Measurements from ENCODE around the gene RAI1. TPM values are rescaled to one million over a fixed set of nuclear protein-coding genes. Genes with fewer than 3 reads are reported as not detected.

Gene RAI1
- total and polyA plus RNA-seq, 2 of the 8 experiments (the other 6 are each of a cell fraction or from before 2014, with no cell fraction given) = 0.39 to 1.2 TPM

GRCh38 chr17:17661134-17661533 is 20.1 kb upstream of the RAI1 start:
- Histone ChIP-seq H2BK120ac (replicated peaks; ENCODE audit: low read depth, low read length) (no peak overlapping the region), H2AK5ac (ENCODE audit: low read depth, low read length) (no peak overlapping the region), H2BK15ac (ENCODE audit: low read length) (no peak overlapping the region), H3K23me2 (ENCODE audit: low read depth, low read length) (no peaks in the 10 kb centered on the region), H2BK5ac (ENCODE audit: low read depth, low read length) (no peak overlapping the region), H3K79me2 (ENCODE audit: control insufficient read depth in 1 of 2, insufficient read depth in 2 of 2, low read length in 2 of 2) (no peaks in the 10 kb centered on the region), H3K79me1 (ENCODE audit: low read depth, low read length) (no peaks in the 10 kb centered on the region), H2BK12ac (ENCODE audit: low read depth, low read length) (0 out of 2 replicates have a peak overlapping the region, but pooled peaks have one; percentile 55), H3K4me3 (ENCODE audit: extremely low read depth in 1 of 4, insufficient read depth in 2 of 4, low read depth in 3 of 4, low read length in 4 of 4) (no peak overlapping the region), H4K20me1 (replicated peaks in 1 of 2; ENCODE audit: control insufficient read depth in 1 of 2, insufficient read depth in 2 of 2, low read length in 2 of 2) (no peaks in the 10 kb centered on the region), H2BK20ac (ENCODE audit: low read length) (no peak overlapping the region), H4K8ac (ENCODE audit: extremely low read depth, insufficient read depth, low read length) (no peak overlapping the region), H3K9ac (replicated peaks in 1 of 4; ENCODE audit: extremely low read depth in 1 of 4, low read depth in 3 of 4, low read length in 3 of 4) (no peak overlapping the region), H3K56ac (replicated peaks; ENCODE audit: insufficient read length, low read depth, low read length) (no peak overlapping the region), H3K36me3 (ENCODE audit: control insufficient read depth in 2 of 4, insufficient read depth in 4 of 4, low read length in 3 of 4) (no peaks in the 10 kb centered on the region), H4K5ac (ENCODE audit: insufficient read length, low read depth, low read length) (no peak overlapping the region), H4K91ac (replicated peaks; ENCODE audit: insufficient read length, low read length) (no peak overlapping the region), H3K14ac (ENCODE audit: insufficient read length) (no peak overlapping the region), H3K9me3 (ENCODE audit: insufficient read depth in 2 of 2, low read depth in 1 of 2, low read length in 1 of 2) (peaks cover 8 to 12% of the 10 kb centered on the region in 2 experiments; a peak in 3 of 4 replicates), H3K4ac (replicated peaks; ENCODE audit: insufficient read length, low read depth, low read length) (no peak overlapping the region), H2AFZ (ENCODE audit: low read length) (no peak overlapping the region), H3K27ac (ENCODE audit: low read depth, low read length) (no peak overlapping the region), H3K18ac (ENCODE audit: extremely low read depth, low read length) (no peak overlapping the region), H3K4me1 (replicated peaks in 1 of 4; ENCODE audit: control insufficient read depth in 3 of 4, insufficient read depth in 4 of 4, low read length in 3 of 4) (peaks cover 0 to 8% (median 6%) of the 10 kb centered on the region in 4 experiments; a peak in 6 of 7 replicates), H3K23ac (ENCODE audit: insufficient read length) (no peak overlapping the region), H3K27me3 (replicated peaks in 1 of 4; ENCODE audit: control insufficient read depth in 3 of 4, extremely low read depth in 1 of 4, insufficient read depth in 3 of 4, low read length in 3 of 4) (no peaks in the 10 kb centered on the region), H3K4me2 (ENCODE audit: insufficient read depth in 1 of 2, low read depth in 2 of 2, low read length in 2 of 2) (no peak overlapping the region)
- no peak for DNase-seq (ENCODE audit: low read depth in 1 of 2, low spot score in 2 of 2)
- FAIRE-seq = no peak
- ChIA-PET CTCF (ENCODE audit: partially characterized antibody) (interaction anchor here (0.6 to 2.2 kb wide), 23 partner anchors 8 to 490 kb away, joined by 3 to 15 read pairs (median 3); no protein-coding TSS in a partner anchor), POLR2A (ENCODE audit: partially characterized antibody) (interaction anchor here (1.2 to 1.3 kb wide), 2 partner anchors 53 to 78 kb away, joined by 3 to 4 read pairs; no protein-coding TSS in a partner anchor)
- WGBS, 2 experiments (ENCODE audit: extremely low coverage in 1 of 2, insufficient coverage in 1 of 2, insufficient read length in 1 of 2, insufficient replicate concordance in 2 of 2, low coverage in 1 of 2, low lambda C conversion rate in 2 of 2, missing lambda C conversion rate in 1 of 2) = 88% methylated on average over 8 of the region's 8 CpGs; no CpG with 5 or more reads in 1 of the 2 experiments
- TF ChIP-seq SP2 (IDR thresholded peaks at IDR 0.05; ENCODE audit: low read length) (no peak), HDAC6 (IDR thresholded peaks at IDR 0.05; ENCODE audit: low read depth, low read length) (no peak), TBP (IDR thresholded peaks at IDR 0.05; ENCODE audit: low read depth, low read length) (no peak), NANOG (IDR thresholded peaks at IDR 0.05; ENCODE audit: insufficient read depth, low read depth, low read length, poor library complexity, severe bottlenecking) (no peak), POLR2AphosphoS5 (IDR thresholded peaks at IDR 0.05; ENCODE audit: low read depth, low read length) (no peak), TCF12 (IDR thresholded peaks at IDR 0.05; ENCODE audit: low read depth, low read length) (no peak), SP1 (IDR thresholded peaks at IDR 0.05; ENCODE audit: low read depth, low read length) (no peak)

Measured in H1 (cell line).